Stimulated activated CD8-positive, alpha-beta memory T cell treated with anti-CD3 and anti-CD28 coated beads, Interleukin-15, amount 100 ng/mL, for 48 hours (primary cell): ENCODE measurements around the gene NREP.

ENCODE experiments used
- DNase-seq, 2 donors: peaks; one replicate each; pipeline ENCODE4 v3.0.0-alpha.2; 2020; ENCODE audit warnings: low read depth in 2 of 2

Gene NREP

GRCh38 chr5:111756581-111757354 is at the start of gene NREP:
Gene NREP, minus strand, starts transcription at chr5:111757194. Its CDS starts 1,422 bp downstream, at chr5:111755772.
- DNase-seq, result no peak

- no peak for DNase-seq
Measured at GRCh38 chr5:111806753-111807152, 49.8 kb upstream of the NREP start.

GRCh38 chr5:111806156-111806555 is 49.2 kb upstream of the NREP start:
- DNase-seq, result no peak

GRCh38 chr5:111805071-111805470 is 48.1 kb upstream of the NREP start:
- no peak for DNase-seq

GRCh38 chr5:111800351-111800750 is 43.4 kb upstream of the NREP start:
- DNase-seq, result no peak

GRCh38 chr5:111795142-111795541 is 38.1 kb upstream of the NREP start:
- no peak for DNase-seq

GRCh38 chr5:111792471-111793058 is 35.6 kb upstream of the NREP start:
- DNase-seq, result no peak

- no peak for DNase-seq
Measured at GRCh38 chr5:111790295-111790694, 33.3 kb upstream of the NREP start.

- DNase-seq, result no peak
Measured at GRCh38 chr5:111787006-111787405, 30.0 kb upstream of the NREP start.

- no peak for DNase-seq
Measured at GRCh38 chr5:111784491-111785181, 27.6 kb upstream of the NREP start.

GRCh38 chr5:111783537-111783936 is 26.5 kb upstream of the NREP start:
- no peak for DNase-seq

- DNase-seq, result no peak
Measured at GRCh38 chr5:111782216-111782615, 25.2 kb upstream of the NREP start.

GRCh38 chr5:111781200-111781599 is 24.2 kb upstream of the NREP start:
- no peak for DNase-seq

GRCh38 chr5:111779922-111780292 is 22.9 kb upstream of the NREP start:
- no peak for DNase-seq

- DNase-seq, result no peak
Measured at GRCh38 chr5:111779260-111779921, 22.4 kb upstream of the NREP start.

GRCh38 chr5:111776913-111777781 is 20.2 kb upstream of the NREP start:
- DNase-seq, result no peak

- DNase-seq, result no peak
Measured at GRCh38 chr5:111775224-111775623, 18.2 kb upstream of the NREP start.

- DNase-seq, result no peak
Measured at GRCh38 chr5:111774525-111774924, 17.5 kb upstream of the NREP start.

GRCh38 chr5:111772456-111773122 is 15.6 kb upstream of the NREP start:
- DNase-seq, result no peak

- DNase-seq, result no peak
Measured at GRCh38 chr5:111769541-111769940, 12.5 kb upstream of the NREP start.
